Measurements from ENCODE around the gene PLEKHH3.

- TF ChIP-seq CTCF (IDR thresholded peaks at IDR 0.05; ENCODE audit: insufficient read depth, low read length) (no peak), SPI1 (IDR thresholded peaks at IDR 0.05; ENCODE audit: borderline replicate concordance, low read depth) (no peak)
Observed at GRCh38 chr17:42642336-42642735, 34.5 kb downstream of the PLEKHH3 start.

Data from HL-60 (cell line).